Activated T-cell treated with anti-CD3 and anti-CD28 coated beads for 1 hour (primary cell): ENCODE measurements around the gene IGF2BP3.
"Not testable (repeated sequence)": the region's sequence is repeated elsewhere in the genome, so short reads cannot be mapped to it uniquely, and the experiment has no call there.

Experiments used
- DNase-seq: peaks from one replicate; pipeline ENCODE4 v3.0.0-alpha.2; 2020; ENCODE audit warnings: low read depth

IGF2BP3 gene

DNA sequence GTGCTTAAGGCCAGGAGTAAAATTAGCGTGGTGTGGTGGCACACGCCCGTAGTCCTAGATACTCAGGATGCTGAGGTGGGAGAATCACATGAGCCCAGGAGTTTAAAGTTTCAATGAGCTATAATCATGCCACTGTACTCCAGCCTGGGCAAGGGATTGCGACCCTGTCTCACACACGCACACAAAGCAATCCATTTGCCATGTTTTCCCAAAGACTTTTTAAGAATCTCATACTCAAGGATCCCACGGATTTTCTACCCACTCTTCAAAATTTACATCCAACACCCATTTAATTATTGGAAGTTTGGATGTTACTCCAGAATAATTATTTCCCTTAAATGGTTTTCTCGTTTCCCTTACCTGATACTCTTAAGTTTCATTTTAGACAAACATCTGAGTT lies 47.9 kb downstream of the IGF2BP3 start:
- no peak for DNase-seq

DNA sequence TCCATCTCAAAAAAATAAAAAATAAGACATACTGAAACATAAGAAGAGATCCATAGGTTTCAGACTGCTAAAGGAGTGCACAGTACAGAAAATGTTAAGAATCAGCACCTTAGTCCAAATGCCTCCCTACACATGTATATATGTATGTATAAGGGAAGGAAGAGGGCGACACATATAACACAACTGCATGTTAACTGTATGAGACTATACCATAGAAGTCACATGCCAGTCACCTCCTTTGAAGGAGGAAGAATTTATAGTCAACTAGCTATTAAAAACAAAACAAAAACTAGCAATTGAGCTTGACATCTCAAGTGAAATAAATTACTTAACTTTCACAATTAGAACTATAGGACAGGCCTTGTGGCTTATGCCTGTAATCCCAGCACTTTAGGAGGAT lies 50.4 kb downstream of the IGF2BP3 start:
- DNase-seq = no peak

- no peak for DNase-seq
Observed at GRCh38 chr7:23419160-23419559, 51.1 kb downstream of the IGF2BP3 start.

DNA sequence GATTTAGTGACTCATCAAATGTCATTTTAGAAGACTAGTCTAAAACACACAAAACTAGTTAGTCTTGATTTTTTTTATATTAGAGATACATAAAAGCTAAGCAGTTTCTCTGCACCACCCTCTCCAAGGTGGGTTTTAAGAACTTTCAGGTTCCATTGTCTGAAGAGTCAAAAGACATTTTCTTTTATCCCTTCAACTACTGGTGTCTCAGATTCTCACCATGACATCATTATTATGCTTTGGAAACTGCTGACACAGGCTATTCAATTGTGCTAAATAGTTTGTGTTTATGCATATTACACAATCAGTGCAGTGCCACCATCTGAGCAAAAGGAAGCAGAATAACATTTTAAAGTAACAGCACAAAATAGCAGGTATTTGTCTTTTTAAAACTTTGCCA lies 52.2 kb downstream of the IGF2BP3 start:
- DNase-seq = no peak

DNA sequence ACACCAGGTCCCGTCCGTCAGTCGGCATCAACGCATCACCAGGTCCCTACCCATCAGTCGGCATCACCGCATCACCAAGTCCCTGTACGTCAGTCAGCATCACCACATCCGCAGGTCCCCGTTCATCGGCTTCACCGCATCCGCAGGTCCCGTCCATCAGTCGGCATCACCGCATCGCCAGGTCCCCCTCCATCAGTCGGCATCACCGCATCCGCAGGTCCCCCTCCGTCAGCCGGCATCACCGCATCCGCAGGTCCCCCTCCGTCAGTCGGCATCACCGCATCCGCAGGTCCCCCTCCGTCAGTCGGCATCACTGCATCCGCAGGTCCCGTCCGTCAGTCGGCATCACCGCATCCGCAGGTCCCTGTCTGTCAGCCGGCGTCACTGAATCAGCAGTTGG lies 55.1 kb downstream of the IGF2BP3 start:
- no peak for DNase-seq

DNA sequence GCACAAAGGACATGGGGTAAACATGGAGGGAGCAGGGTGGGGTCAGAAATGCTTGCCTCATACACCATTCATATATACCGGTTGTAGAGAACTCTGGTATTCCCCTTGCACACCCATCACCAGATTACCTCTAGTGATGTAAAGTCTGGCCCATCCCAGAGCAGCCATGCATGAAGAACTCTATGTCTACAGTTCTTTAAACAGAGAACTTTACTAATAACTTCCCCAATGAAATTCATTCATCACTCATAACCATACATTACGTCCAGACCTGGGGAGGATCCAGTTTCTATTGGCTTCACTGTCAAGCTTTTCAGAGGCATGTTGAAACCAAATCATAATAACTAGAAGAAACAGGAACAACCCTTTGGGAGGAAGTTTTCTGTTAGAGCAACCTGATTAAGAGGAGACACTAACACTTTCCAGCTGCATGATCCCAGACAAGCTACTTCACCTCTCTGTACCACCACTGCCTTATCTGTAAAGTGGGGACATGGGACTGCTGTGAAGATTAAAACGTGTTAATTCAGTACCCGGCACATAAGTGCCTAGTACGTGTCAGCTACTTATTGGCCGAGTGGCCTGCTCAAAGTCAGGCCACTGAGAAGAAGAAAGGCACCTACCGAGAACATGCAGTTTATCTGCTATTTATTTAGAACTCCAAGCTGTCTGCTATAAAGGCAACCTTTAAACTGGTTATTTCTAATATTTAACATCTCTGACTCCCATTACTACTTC lies 59.7 kb downstream of the IGF2BP3 start:
- DNase-seq = no peak

- not testable (repeated sequence) for DNase-seq
Observed at GRCh38 chr7:23406564-23406963, 63.7 kb downstream of the IGF2BP3 start.

DNA sequence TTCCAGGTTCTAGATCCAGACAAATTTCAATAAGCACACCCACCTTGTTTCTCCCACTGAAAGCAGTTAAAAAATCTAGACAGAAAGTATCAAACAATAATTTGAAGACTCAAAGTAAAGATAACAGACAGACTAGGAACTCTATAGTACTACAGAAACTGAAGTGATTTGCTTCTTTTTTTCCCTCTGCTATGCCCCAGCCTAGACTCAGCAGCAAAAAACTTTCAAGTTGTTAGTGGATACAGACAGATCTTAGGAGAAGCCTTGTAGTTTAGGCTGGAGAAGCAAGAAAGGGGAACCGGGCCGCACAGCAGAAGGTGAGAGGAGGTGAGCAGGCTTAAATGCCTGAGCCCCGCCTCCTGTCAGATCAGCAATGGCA lies 65.1 kb downstream of the IGF2BP3 start:
- no peak for DNase-seq

GRCh38 chr7:23404546-23405239 lies 65.6 kb downstream of the IGF2BP3 start:
- DNase-seq = no peak

DNA sequence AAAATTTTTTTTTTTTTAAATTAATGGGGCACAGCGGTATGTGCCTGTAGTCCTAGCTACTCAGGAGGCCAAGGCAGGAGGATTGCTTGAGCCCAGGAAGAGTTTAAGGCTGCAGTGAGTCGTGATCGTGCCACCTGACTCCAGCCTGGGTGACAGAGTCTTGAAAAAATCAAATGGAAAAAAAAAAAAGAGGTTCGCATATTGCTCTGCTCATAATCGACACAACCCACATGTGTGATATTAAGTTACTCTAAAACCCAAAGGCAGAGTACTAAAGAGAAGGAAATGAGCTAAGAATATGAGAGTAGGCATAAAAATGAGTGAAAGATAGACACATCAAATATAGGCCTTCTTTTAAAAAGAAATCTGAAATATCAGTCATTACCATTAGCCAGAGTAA lies 66.3 kb downstream of the IGF2BP3 start:
- no peak for DNase-seq

DNA sequence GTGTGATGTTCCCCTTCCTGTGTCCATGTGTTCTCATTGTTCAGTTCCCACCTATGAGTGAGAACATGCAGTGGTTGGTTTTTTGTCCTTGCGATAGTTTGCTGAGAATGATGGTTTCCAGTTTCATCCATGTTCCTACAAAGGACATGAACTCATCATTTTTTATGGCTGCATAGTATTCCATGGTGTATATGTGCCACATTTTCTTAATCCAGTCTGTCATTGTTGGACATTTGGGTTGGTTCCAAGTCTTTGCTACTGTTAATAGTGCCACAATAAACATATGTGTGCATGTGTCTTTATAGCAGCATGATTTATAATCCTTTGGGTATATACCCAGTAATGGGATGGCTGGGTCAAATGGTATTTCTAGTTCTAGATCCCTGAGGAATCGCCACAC lies 72.2 kb downstream of the IGF2BP3 start:
- DNase-seq = not testable (repeated sequence)

GRCh38 chr7:23397241-23397640 lies 73.0 kb downstream of the IGF2BP3 start:
- DNase-seq = no peak

DNA sequence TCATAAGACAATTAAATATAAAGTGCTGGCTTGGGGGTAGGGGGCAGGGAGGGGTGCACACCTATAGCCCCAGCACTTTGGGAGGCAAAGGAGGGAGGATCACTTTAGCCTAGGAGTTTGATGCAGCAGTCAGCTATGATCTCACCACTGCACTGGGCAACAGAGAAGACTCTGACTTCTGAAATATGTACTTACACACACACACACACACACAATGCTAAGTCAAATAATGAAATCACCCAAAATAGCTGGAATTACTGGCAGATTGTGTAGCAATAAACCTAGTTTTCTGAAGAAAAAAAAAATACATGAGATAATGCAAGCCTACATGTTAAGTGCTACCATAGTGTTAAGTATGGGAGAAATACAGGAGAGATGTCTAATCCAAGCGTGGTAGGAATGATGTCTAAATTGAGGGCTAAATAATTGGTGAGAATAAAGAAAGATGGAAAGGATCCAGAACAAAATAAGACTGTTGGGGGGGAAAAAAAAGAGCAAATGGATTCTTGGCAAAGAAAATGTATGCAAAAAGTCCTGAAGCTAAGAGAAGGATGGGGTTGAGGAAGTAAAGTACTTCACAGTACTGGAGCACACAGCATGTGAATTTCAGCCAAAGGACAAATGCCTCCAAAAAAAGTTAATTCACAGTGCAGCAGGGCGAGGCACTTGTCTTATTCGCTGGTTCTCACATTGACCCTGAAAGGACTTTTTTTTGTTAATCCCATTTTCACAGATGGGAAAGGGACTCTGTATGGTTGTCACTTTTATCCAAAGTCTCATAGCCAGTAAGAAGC lies 73.9 kb downstream of the IGF2BP3 start:
- DNase-seq = no peak

- no peak for DNase-seq
Observed at GRCh38 chr7:23394488-23395171, 75.7 kb downstream of the IGF2BP3 start.

GRCh38 chr7:23393636-23394035 lies 76.7 kb downstream of the IGF2BP3 start:
- no peak for DNase-seq

- DNase-seq = no peak
Observed at GRCh38 chr7:23389701-23390100, 80.6 kb downstream of the IGF2BP3 start.

- DNase-seq = no peak
Observed at GRCh38 chr7:23387583-23387982, 82.7 kb downstream of the IGF2BP3 start.

DNA sequence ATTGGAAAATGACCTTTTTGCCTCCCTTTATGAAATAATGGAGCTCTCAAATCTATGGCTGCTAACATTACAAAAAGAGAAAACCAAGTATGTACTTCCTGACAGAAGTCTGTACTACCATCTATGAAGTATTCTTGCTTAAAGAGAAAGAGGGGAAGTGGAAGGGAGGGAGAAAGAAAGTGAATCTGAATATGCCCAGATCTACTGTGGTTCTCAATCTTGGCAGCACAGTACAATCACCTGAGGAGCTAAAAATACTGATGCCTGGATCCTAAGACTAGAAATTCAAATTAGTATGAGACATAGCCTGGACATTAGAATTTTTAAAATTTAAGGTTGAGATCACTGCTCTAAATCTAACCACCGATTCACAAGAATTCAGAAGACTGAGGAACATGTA lies 85.2 kb downstream of the IGF2BP3 start:
- no peak for DNase-seq

- no peak for DNase-seq
Observed at GRCh38 chr7:23383225-23383624, 87.1 kb downstream of the IGF2BP3 start.

- DNase-seq = no peak
Observed at GRCh38 chr7:23380961-23381360, 89.3 kb downstream of the IGF2BP3 start.

- DNase-seq = no peak
Observed at GRCh38 chr7:23380556-23380955, 89.7 kb downstream of the IGF2BP3 start.

- no peak for DNase-seq
Observed at GRCh38 chr7:23378996-23379395, 91.3 kb downstream of the IGF2BP3 start.
